OCI-LY1 (cell line): ENCODE data around the gene STK31.

ENCODE experiments used
- EZH2 ChIP-seq: fragments of 200-600 bp; sonication (generic), shearing (Covaris generic); IDR thresholded peaks from 2 replicates; pipeline ENCODE4 v1.8.0; 2017; ENCODE audit warnings: borderline replicate concordance, mixed run types, mild to moderate bottlenecking, antibody characterized with exemption, low read length, moderate library complexity, mixed read lengths
- TF ChIP-seq, protein P1 (sequence below): fragments of 200-600 bp; sonication (generic), shearing (Covaris generic); IDR thresholded peaks from 2 replicates; pipeline ENCODE4 v1.5.1; 2017; ENCODE audit warnings: mild to moderate bottlenecking, antibody characterized with exemption, low read length, moderate library complexity, mixed read lengths

- TF ChIP-seq, protein P1, sequence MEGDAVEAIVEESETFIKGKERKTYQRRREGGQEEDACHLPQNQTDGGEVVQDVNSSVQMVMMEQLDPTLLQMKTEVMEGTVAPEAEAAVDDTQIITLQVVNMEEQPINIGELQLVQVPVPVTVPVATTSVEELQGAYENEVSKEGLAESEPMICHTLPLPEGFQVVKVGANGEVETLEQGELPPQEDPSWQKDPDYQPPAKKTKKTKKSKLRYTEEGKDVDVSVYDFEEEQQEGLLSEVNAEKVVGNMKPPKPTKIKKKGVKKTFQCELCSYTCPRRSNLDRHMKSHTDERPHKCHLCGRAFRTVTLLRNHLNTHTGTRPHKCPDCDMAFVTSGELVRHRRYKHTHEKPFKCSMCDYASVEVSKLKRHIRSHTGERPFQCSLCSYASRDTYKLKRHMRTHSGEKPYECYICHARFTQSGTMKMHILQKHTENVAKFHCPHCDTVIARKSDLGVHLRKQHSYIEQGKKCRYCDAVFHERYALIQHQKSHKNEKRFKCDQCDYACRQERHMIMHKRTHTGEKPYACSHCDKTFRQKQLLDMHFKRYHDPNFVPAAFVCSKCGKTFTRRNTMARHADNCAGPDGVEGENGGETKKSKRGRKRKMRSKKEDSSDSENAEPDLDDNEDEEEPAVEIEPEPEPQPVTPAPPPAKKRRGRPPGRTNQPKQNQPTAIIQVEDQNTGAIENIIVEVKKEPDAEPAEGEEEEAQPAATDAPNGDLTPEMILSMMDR: no peak
- TF ChIP-seq EZH2: no peak
These were observed 11.4 kb downstream of the STK31 start for GRCh38 chr7:23721456-23721855.
